ENCODE results near the gene SIPA1L3. TPM values are rescaled to one million over a fixed set of nuclear protein-coding genes. Genes with fewer than 3 reads are reported as not detected.
A peak's percentile ranks its signal among the peaks of the same experiment; 100 is the strongest.

Gene SIPA1L3
- total RNA-seq, 6 donors from 2014 or later, result 57.3 to 91.6 (median 69.4) TPM

DNA sequence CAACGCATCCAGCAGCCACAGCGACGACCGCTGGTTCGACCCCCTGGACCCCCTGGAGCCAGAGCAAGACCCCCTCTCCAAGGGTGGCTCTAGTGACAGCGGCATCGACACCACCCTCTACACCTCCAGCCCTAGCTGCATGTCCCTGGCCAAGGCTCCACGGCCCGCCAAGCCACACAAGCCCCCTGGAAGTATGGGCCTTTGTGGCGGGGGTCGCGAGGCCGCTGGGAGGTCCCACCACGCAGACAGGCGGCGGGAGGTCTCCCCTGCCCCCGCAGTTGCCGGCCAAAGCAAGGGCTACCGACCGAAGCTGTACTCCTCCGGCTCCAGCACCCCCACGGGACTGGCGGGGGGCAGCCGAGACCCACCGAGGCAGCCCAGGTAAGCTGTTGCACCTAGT lies 257.5 kb downstream of the SIPA1L3 start:
- Histone ChIP-seq H3K4me3 (no peak overlapping the region), H3K27me3 (no peaks in the 10 kb centered on the region), H3K36me3 (peaks cover 24 to 94% (median 48%) of the 10 kb centered on the region in 4 donors), H3K9me3 (peaks cover 0 to 12% (median 8%) of the 10 kb centered on the region in 4 donors), H3K4me1 (no peaks in the 10 kb centered on the region), H3K27ac (no peak overlapping the region)
- DNase-seq (no peak), ATAC-seq (ENCODE audit: low FRiP score in 2 of 2) (peak in 1 of 2 donors; percentile 6)
- no peak for TF ChIP-seq POLR2A (IDR thresholded peaks at IDR 0.05)
- TF ChIP-seq EP300 (IDR thresholded peaks at IDR 0.05), result no peak
- TF ChIP-seq, protein P1, sequence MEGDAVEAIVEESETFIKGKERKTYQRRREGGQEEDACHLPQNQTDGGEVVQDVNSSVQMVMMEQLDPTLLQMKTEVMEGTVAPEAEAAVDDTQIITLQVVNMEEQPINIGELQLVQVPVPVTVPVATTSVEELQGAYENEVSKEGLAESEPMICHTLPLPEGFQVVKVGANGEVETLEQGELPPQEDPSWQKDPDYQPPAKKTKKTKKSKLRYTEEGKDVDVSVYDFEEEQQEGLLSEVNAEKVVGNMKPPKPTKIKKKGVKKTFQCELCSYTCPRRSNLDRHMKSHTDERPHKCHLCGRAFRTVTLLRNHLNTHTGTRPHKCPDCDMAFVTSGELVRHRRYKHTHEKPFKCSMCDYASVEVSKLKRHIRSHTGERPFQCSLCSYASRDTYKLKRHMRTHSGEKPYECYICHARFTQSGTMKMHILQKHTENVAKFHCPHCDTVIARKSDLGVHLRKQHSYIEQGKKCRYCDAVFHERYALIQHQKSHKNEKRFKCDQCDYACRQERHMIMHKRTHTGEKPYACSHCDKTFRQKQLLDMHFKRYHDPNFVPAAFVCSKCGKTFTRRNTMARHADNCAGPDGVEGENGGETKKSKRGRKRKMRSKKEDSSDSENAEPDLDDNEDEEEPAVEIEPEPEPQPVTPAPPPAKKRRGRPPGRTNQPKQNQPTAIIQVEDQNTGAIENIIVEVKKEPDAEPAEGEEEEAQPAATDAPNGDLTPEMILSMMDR (IDR thresholded peaks at IDR 0.05), result no peak
- no peak for TF ChIP-seq POLR2AphosphoS5 (IDR thresholded peaks at IDR 0.05)
- whole genome bisulfite sequencing, 2 donors, result 95 to 100% methylated on average over 6 to 25 of the region's 25 CpGs

DNA sequence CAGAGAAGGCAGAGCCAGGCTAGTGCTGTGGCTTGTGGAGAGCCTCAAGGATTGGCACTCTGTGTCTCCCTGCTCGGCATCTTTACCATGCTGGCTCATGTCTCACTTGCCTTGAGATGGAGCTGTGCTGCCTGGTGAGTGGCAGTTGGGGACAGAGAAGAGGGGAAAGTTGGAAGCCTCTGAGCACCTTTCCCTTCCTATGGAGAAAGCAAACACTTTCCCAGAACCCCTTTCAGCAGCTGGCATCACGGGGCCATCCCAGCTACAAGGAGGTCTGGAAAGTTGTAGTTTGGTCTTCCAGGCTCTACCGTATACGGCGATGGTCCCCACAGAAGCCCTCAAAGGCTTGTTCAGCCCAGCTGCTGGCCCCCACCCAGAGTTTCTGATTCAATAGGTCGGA lies 258.3 kb downstream of the SIPA1L3 start:
- H3K9me3 ChIP-seq, result peaks cover 0 to 12% (median 8%) of the 10 kb centered on the region in 4 donors
- ATAC-seq (ENCODE audit: low FRiP score in 2 of 2) (no peak), DNase-seq (no peak)
- peaks cover 24 to 87% (median 50%) of the 10 kb centered on the region in 4 donors for H3K36me3 ChIP-seq
- H3K27me3 ChIP-seq, result no peaks in the 10 kb centered on the region
- H3K27ac ChIP-seq, result no peak overlapping the region
- no peak for TF ChIP-seq POLR2A (IDR thresholded peaks at IDR 0.05)
- H3K4me1 ChIP-seq, result no peaks in the 10 kb centered on the region
- 92 to 96% methylated on average over 6 of the region's 6 CpGs for WGBS, 2 donors
- no peak overlapping the region for H3K4me3 ChIP-seq

DNA sequence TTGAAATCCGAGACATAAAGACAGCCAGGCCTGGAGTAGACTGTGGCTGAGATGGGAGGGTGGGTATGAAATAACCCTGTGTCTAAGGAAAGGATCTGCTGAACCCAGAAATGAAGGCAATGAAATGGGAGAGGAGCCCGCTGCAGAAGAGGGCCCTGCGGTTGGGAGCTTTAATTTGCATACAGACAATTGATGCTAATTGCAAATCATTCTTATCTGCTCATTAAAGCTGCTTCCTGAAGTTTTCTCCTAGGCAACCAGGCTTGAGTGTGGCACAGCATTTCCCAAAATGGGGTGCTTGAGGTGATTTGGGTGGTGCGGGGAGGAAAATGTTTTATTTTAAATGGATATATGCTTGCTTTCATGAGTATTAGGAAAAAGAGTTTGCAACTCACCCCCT lies 261.6 kb downstream of the SIPA1L3 start:
- WGBS, 2 donors, result 88 to 91% methylated on average over 4 of the region's 4 CpGs
- H3K27ac ChIP-seq, result no peak overlapping the region
- H3K4me1 ChIP-seq, result no peaks in the 10 kb centered on the region
- TF ChIP-seq, protein P1 (IDR thresholded peaks at IDR 0.05), result no peak
- TF ChIP-seq POLR2A (IDR thresholded peaks at IDR 0.05) (no peak), POLR2AphosphoS5 (IDR thresholded peaks at IDR 0.05) (no peak), EP300 (IDR thresholded peaks at IDR 0.05) (no peak)
- no peaks in the 10 kb centered on the region for H3K27me3 ChIP-seq
- no peak overlapping the region for H3K4me3 ChIP-seq
- H3K9me3 ChIP-seq, result no peaks in the 10 kb centered on the region
- DNase-seq (no peak), ATAC-seq (ENCODE audit: low FRiP score in 2 of 2) (no peak)
- H3K36me3 ChIP-seq, result peaks cover 11 to 59% (median 36%) of the 10 kb centered on the region in 4 donors

DNA sequence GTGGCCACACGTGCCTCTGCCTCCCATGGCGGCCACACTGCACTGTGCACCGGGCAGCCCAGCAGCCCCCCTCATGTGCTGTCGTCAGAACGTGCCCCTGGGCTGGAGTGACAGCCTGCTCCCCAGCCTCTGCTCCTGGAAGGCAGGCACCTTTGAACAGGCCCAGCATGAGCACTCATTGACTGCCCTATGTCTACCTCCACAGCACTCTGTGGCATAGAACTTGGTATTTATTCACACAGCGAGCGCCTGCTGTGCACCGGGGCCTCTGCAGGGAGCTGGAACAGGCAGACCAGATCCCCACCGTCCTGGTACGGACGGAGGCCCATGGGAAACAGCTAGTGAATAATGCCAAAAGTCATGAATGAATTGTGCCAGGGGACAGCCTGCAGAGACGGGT lies 263.3 kb downstream of the SIPA1L3 start:
- DNase-seq (no peak), ATAC-seq (ENCODE audit: low FRiP score in 2 of 2) (no peak)
- no peak for TF ChIP-seq EP300 (IDR thresholded peaks at IDR 0.05)
- TF ChIP-seq, protein P1 (IDR thresholded peaks at IDR 0.05), result no peak
- Histone ChIP-seq H3K4me3 (no peak overlapping the region), H3K9me3 (no peaks in the 10 kb centered on the region), H3K4me1 (no peaks in the 10 kb centered on the region), H3K27me3 (no peaks in the 10 kb centered on the region), H3K36me3 (peaks cover 6 to 42% (median 22%) of the 10 kb centered on the region in 4 donors), H3K27ac (no peak overlapping the region)
- WGBS, 2 donors, result 90 to 100% methylated on average over 6 to 12 of the region's 12 CpGs

DNA sequence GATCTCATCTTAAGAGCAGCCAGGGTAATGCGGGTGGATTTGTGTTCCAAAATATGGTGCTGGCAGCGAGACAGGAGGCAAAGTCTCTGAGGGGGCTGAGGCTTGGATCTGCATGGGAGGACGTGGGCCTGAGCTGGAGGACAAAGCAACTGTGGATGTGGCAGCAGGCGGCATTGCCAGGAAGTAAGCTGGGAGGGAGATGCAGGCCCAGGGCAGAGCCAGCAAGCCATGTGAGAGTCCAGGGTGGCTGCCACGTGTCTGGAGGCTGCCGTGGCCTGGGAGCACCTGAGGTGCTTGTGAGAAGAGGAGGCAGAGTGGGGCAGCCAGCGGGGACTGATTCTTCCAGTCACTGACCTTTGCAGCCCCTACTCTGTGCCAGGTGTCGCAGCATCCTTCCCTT lies 265.0 kb downstream of the SIPA1L3 start:
- no peak overlapping the region for H3K27ac ChIP-seq
- TF ChIP-seq, protein P1 (IDR thresholded peaks at IDR 0.05), result no peak
- TF ChIP-seq POLR2A (IDR thresholded peaks at IDR 0.05), result no peak
- no peak for TF ChIP-seq EP300 (IDR thresholded peaks at IDR 0.05)
- TF ChIP-seq POLR2AphosphoS5 (IDR thresholded peaks at IDR 0.05), result no peak
- no peaks in the 10 kb centered on the region for H3K27me3 ChIP-seq
- WGBS, 2 donors, result 89 to 91% methylated on average over 8 of the region's 8 CpGs
- no peaks in the 10 kb centered on the region for H3K4me1 ChIP-seq
- no peak for DNase-seq
- H3K4me3 ChIP-seq, result no peak overlapping the region
- H3K36me3 ChIP-seq, result peaks cover 0 to 26% (median 12%) of the 10 kb centered on the region in 4 donors
- no peaks in the 10 kb centered on the region for H3K9me3 ChIP-seq
- ATAC-seq (ENCODE audit: low FRiP score in 2 of 2), result no peak

All from upper lobe of left lung (tissue), 6 donors.